ENCODE results near the gene FUT4.

- TF ChIP-seq ZNF274 (IDR thresholded peaks at IDR 0.05; ENCODE audit: low read depth, low read length) (no peak), YY1 (IDR thresholded peaks at IDR 0.05; ENCODE audit: insufficient read depth, insufficient read length) (no peak)
Measured at GRCh38 chr11:94500181-94500580, 43.5 kb upstream of the FUT4 start.
